CD14-positive monocyte (primary cell): ENCODE measurements around the gene GJA3. TPM values are rescaled to one million over a fixed set of nuclear protein-coding genes. Genes with fewer than 3 reads are reported as not detected.

Source experiments
- DNase-seq, 3 donors: peaks; one replicate each; pipeline ENCODE4 v3.0.0-alpha.2; 2011 to 2022
- H2AFZ ChIP-seq: 2 replicates; pipeline ENCODE4 v1.6.0; 2012; ENCODE audit warnings: mild to moderate bottlenecking, low read depth, low read length, inconsistent platforms; ENCODE audit not compliant: insufficient read depth, poor library complexity, severe bottlenecking
- H3K27ac ChIP-seq, 2 donors: 1 replicate in 1 of 2; 2 replicates in 1 of 2; pipeline ENCODE4 v1.5.1; 2012 to 2013; ENCODE audit warnings: low read length in 2 of 2, control low read depth in 1 of 2, inconsistent platforms in 1 of 2, low read depth in 1 of 2, mild to moderate bottlenecking in 1 of 2
- H3K27me3 ChIP-seq, 2 donors: one replicate each; pipeline versions ENCODE4 v1.6.0 to v1.6.1; 2011 to 2013; ENCODE audit warnings: low read length in 2 of 2; ENCODE audit not compliant: control insufficient read depth in 2 of 2, insufficient read depth in 2 of 2
- H3K36me3 ChIP-seq, 2 donors: replicated peaks in 1 of 2; 1 replicate in 1 of 2; 2 replicates in 1 of 2; pipeline versions ENCODE4 v1.5.1 to v1.6.1; 2012 to 2013; ENCODE audit warnings: low read length in 2 of 2, control low read depth in 1 of 2, inconsistent platforms in 1 of 2, mild to moderate bottlenecking in 1 of 2; ENCODE audit not compliant: insufficient read depth in 2 of 2, control insufficient read depth in 1 of 2
- H3K4me1 ChIP-seq, 2 donors: 1 replicate in 1 of 2; 2 replicates in 1 of 2; pipeline versions ENCODE4 v1.5.1 to v1.6.1; 2012 to 2013; ENCODE audit warnings: low read length in 2 of 2, control low read depth in 1 of 2, inconsistent platforms in 1 of 2, mild to moderate bottlenecking in 1 of 2, moderate library complexity in 1 of 2; ENCODE audit not compliant: insufficient read depth in 2 of 2, control insufficient read depth in 1 of 2
- H3K4me2 ChIP-seq: replicated peaks from 2 replicates; pipeline ENCODE3; 2012; ENCODE audit warnings: low read length, moderate library complexity, mild to moderate bottlenecking; ENCODE audit not compliant: poor library complexity, severe bottlenecking; ENCODE audit errors: extremely low read depth
- H3K4me3 ChIP-seq, 3 experiments: fragments of 200-600 bp in 1 of 3; sonication (generic) in 1 of 3; replicated peaks in 1 of 3; 1 replicate in 2 of 3; 2 replicates in 1 of 3; pipeline ENCODE4 v1.5.1; 2011 to 2013; ENCODE audit warnings: low read length in 3 of 3, mild to moderate bottlenecking in 3 of 3, control low read depth in 2 of 3, low read depth in 2 of 3, inconsistent platforms in 1 of 3, moderate library complexity in 1 of 3
- H3K79me2 ChIP-seq: 2 replicates; pipeline ENCODE4 v1.6.0; 2012; ENCODE audit warnings: mild to moderate bottlenecking, control low read depth, inconsistent platforms, low read length, moderate library complexity; ENCODE audit not compliant: insufficient read depth
- H3K9ac ChIP-seq: 2 replicates; pipeline ENCODE4 v1.6.0; 2017; ENCODE audit warnings: low read length, mild to moderate bottlenecking; ENCODE audit not compliant: insufficient read depth, poor library complexity, severe bottlenecking
- H3K9me3 ChIP-seq, 2 donors: replicated peaks in 1 of 2; 1 replicate in 1 of 2; 2 replicates in 1 of 2; pipeline versions ENCODE4 v1.5.1 to v1.6.1; 2012 to 2013; ENCODE audit warnings: low read length in 2 of 2, control low read depth in 1 of 2; ENCODE audit not compliant: control insufficient read depth in 1 of 2, insufficient read depth in 1 of 2
- H4K20me1 ChIP-seq: 2 replicates; pipeline ENCODE4 v1.6.0; 2012; ENCODE audit warnings: mild to moderate bottlenecking, low read length, control low read depth, moderate library complexity; ENCODE audit not compliant: insufficient read depth
- H3K27ac Mint-ChIP-seq, 7 donors: one replicate each; pipeline ENCODE4 v1.8.0; 2020; ENCODE audit warnings: mild to moderate bottlenecking in 7 of 7, mixed read lengths in 7 of 7, moderate library complexity in 6 of 7, inconsistent platforms in 2 of 7
- H3K27me3 Mint-ChIP-seq, 3 donors: one replicate each; pipeline ENCODE4 v1.8.0; 2021 to 2022; ENCODE audit warnings: low read depth in 3 of 3, mild to moderate bottlenecking in 3 of 3, mixed read lengths in 3 of 3, moderate library complexity in 3 of 3, inconsistent platforms in 1 of 3
- H3K36me3 Mint-ChIP-seq, 2 donors: one replicate each; pipeline ENCODE4 v1.8.0; 2020; ENCODE audit warnings: mixed read lengths in 2 of 2, inconsistent platforms in 1 of 2, mild to moderate bottlenecking in 1 of 2
- H3K4me1 Mint-ChIP-seq: one replicate; pipeline ENCODE4 v1.8.0; 2020; ENCODE audit warnings: mild to moderate bottlenecking, mixed read lengths
- H3K4me3 Mint-ChIP-seq, 2 donors: one replicate each; pipeline ENCODE4 v1.8.0; 2020; ENCODE audit warnings: mild to moderate bottlenecking in 2 of 2, mixed read lengths in 2 of 2, moderate library complexity in 1 of 2
- H3K9me3 Mint-ChIP-seq, 7 donors: one replicate each; pipeline ENCODE4 v1.8.0; 2020 to 2022; ENCODE audit warnings: mixed read lengths in 7 of 7, mild to moderate bottlenecking in 6 of 7, moderate library complexity in 6 of 7, inconsistent platforms in 2 of 7
- WGBS: methylation state at CpG from one replicate; pipeline ENCODE4 v1.1.5; 2013; ENCODE audit warnings: missing lambda C conversion rate; ENCODE audit not compliant: insufficient coverage; 5-methylcytosine and 5-hydroxymethylcytosine counted together
- intact Hi-C, 2 donors: fragments of 100-400 bp; cut with micrococcal nuclease; formaldehyde crosslinking; loops; one replicate each; pipeline versions ENCODE4 v1.15.0 to v1.15.1; 2023
- polyA plus RNA-seq, 3 donors: library from polyadenylated mRNA; depleted of rRNA in 1 of 3; unstranded in 2 of 3; stranded (reverse) in 1 of 3; fragments of 300-500 nt in 2 of 3; fragments of >200 nt in 1 of 3; fragmentation: Illumina TruSeq in 2 of 3; gene quantifications; 1 replicate in 2 of 3; 2 replicates in 1 of 3; pipeline ENCODE4 v1.2.3, GENCODE V29; 2012 to 2021
- TF ChIP-seq, protein P1 (sequence below): fragments of 200-600 bp; IDR thresholded peaks from one replicate; pipeline ENCODE4 v1.8.0; 2022; ENCODE audit warnings: antibody characterized with exemption, mild to moderate bottlenecking

GJA3 gene
- polyA plus RNA-seq, 3 donors: not detected

DNA sequence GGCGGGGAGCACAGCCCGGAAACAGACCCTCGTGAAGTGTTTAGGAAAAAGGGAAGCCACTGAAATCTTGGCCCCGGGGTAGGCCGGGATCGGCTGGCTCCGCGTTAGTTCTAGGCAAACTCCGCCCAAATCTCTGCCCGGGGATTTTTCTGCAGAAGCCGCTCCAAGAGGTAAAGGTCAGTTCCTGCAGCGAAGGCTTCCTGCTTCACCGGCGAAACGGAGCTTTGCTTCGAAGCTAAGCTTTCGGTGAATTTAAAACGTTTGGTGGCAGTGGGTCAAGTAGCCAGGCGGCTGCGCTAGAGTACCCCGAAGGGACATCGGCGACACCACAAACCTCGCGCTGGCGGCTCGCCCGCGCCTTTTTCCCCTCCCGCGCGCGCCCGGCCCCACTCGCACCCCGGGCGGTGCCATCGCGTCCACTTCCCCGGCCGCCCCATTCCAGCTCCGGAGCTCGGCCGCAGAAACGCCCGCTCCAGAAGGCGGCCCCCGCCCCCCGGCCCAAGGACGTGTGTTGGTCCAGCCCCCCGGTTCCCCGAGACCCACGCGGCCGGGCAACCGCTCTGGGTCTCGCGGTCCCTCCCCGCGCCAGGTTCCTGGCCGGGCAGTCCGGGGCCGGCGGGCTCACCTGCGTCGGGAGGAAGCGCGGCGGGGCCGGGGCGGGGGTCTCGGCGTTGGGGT lies 31.4 kb upstream of the GJA3 start:
- peaks cover 6 to 28% (median 11%) of the 10 kb centered on the region in 7 donors for H3K9me3 Mint-ChIP-seq
- Histone ChIP-seq H3K27ac (no peak overlapping the region), H3K4me2 (peak overlapping the region; percentile 82), H3K79me2 (no peaks in the 10 kb centered on the region), H3K27me3 (peaks cover 47 to 53% of the 10 kb centered on the region in 2 donors), H3K4me1 (peaks cover 56% of the 10 kb centered on the region in 2 donors), H2AFZ (peak overlapping the region; percentile 73), H3K9ac (no peak overlapping the region), H3K36me3 (no peaks in the 10 kb centered on the region), H4K20me1 (no peaks in the 10 kb centered on the region), H3K9me3 (peaks cover 8 to 10% of the 10 kb centered on the region in 2 donors), H3K4me3 (peak overlapping the region; percentile 23 to 73 (median 35))
- peaks cover 42 to 60% (median 53%) of the 10 kb centered on the region in 3 donors for H3K27me3 Mint-ChIP-seq
- WGBS: under 1% methylated on average over 73 of the region's 73 CpGs
- TF ChIP-seq, protein P1, sequence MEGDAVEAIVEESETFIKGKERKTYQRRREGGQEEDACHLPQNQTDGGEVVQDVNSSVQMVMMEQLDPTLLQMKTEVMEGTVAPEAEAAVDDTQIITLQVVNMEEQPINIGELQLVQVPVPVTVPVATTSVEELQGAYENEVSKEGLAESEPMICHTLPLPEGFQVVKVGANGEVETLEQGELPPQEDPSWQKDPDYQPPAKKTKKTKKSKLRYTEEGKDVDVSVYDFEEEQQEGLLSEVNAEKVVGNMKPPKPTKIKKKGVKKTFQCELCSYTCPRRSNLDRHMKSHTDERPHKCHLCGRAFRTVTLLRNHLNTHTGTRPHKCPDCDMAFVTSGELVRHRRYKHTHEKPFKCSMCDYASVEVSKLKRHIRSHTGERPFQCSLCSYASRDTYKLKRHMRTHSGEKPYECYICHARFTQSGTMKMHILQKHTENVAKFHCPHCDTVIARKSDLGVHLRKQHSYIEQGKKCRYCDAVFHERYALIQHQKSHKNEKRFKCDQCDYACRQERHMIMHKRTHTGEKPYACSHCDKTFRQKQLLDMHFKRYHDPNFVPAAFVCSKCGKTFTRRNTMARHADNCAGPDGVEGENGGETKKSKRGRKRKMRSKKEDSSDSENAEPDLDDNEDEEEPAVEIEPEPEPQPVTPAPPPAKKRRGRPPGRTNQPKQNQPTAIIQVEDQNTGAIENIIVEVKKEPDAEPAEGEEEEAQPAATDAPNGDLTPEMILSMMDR: no peak
- peak overlapping the region; percentile 80 to 91 for H3K4me3 Mint-ChIP-seq
- peaks cover 7 to 21% of the 10 kb centered on the region in 2 donors for H3K36me3 Mint-ChIP-seq
- DNase-seq: peak in 1 of 3 donors; percentile 46
- intact Hi-C loops: loop anchor here (10.0 kb wide), 2 partner anchors 163 to 733 kb away; no protein-coding TSS in a partner anchor
- H3K27ac Mint-ChIP-seq: peak overlapping the region in 1 of 7 donors; percentile 63
- H3K4me1 Mint-ChIP-seq: peaks cover 60% of the 10 kb centered on the region

DNA sequence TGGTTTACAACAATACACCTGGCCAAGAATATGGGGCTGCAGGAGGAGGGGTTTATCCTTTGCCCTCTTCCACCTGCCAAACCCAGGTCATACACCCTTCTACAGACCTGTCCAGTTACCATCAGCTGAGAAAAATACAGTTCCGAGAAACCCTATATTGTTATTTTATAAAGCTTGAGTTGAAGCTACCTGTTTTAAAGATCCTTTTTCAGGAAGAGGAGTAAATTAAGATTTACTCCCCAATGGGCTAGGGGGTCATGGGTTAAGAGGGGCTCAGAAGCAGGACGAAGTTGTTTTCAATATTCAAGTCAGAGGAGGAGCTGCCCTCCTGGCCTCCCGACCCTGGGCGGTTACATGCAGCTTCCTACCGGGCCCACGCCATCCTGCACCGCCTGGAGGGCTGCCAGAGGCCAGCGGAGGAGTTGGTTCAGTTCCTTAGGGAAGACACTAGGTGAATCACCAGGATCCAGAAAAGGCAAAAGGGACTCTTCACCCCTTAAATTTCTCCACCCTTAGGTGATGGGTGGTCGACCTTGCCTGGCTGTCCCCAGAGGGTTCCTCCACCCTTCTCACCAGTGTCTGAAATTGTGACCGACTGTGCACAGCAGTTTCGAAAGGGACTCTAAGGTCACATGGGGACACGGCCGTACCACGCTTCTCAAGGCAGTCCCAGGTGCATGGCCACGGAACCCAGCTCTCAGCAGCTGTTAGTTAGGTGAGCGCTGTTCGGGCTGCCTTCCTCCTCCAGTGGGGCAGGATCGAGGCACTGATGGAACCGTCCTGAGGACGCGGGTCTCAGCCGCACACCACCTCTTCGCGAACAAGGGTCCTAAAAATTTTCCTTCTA lies 30.7 kb upstream of the GJA3 start:
- Mint-ChIP-seq H3K4me3 (peak overlapping the region; percentile 80 to 91), H3K9me3 (peaks cover 6 to 28% (median 11%) of the 10 kb centered on the region in 7 donors), H3K27ac (peak overlapping the region in 1 of 7 donors; percentile 63), H3K36me3 (peaks cover 7 to 21% of the 10 kb centered on the region in 2 donors), H3K4me1 (peaks cover 56% of the 10 kb centered on the region), H3K27me3 (peaks cover 42 to 57% (median 53%) of the 10 kb centered on the region in 3 donors)
- Histone ChIP-seq H3K27ac (no peak overlapping the region), H2AFZ (peak overlapping the region; percentile 73), H3K4me2 (peak overlapping the region; percentile 82), H4K20me1 (no peaks in the 10 kb centered on the region), H3K4me1 (peaks cover 56% of the 10 kb centered on the region in 2 donors), H3K4me3 (peak overlapping the region in 2 of 3 experiments; percentile 35 to 73), H3K27me3 (peaks cover 46 to 52% of the 10 kb centered on the region in 2 donors), H3K9ac (no peak overlapping the region), H3K79me2 (no peaks in the 10 kb centered on the region), H3K36me3 (no peaks in the 10 kb centered on the region), H3K9me3 (peaks cover 8 to 10% of the 10 kb centered on the region in 2 donors)
- WGBS: 19% methylated on average over 18 of the region's 24 CpGs
- peak in 1 of 3 donors; percentile 47 for DNase-seq
- intact Hi-C loops: loop anchor here (10.0 kb wide), 2 partner anchors 163 to 733 kb away; no protein-coding TSS in a partner anchor
- TF ChIP-seq, protein P1: no peak
